ENCODE results near the gene RHEBL1.

GRCh38 chr12:49021292-49021915, 48.4 kb downstream of the RHEBL1 start:
- TF ChIP-seq CTCF (IDR thresholded peaks at IDR 0.05) (no peak), POLR2A (IDR thresholded peaks at IDR 0.05) (no peak)

All from body of pancreas (tissue), 4 donors.